Measurements from ENCODE around the gene CCHCR1.
A peak's percentile ranks its signal among the peaks of the same experiment; 100 is the strongest.
"Not testable (repeated sequence)": the region's sequence is repeated elsewhere in the genome, so short reads cannot be mapped to it uniquely, and the experiment has no call there.

CCHCR1 gene, protein sequence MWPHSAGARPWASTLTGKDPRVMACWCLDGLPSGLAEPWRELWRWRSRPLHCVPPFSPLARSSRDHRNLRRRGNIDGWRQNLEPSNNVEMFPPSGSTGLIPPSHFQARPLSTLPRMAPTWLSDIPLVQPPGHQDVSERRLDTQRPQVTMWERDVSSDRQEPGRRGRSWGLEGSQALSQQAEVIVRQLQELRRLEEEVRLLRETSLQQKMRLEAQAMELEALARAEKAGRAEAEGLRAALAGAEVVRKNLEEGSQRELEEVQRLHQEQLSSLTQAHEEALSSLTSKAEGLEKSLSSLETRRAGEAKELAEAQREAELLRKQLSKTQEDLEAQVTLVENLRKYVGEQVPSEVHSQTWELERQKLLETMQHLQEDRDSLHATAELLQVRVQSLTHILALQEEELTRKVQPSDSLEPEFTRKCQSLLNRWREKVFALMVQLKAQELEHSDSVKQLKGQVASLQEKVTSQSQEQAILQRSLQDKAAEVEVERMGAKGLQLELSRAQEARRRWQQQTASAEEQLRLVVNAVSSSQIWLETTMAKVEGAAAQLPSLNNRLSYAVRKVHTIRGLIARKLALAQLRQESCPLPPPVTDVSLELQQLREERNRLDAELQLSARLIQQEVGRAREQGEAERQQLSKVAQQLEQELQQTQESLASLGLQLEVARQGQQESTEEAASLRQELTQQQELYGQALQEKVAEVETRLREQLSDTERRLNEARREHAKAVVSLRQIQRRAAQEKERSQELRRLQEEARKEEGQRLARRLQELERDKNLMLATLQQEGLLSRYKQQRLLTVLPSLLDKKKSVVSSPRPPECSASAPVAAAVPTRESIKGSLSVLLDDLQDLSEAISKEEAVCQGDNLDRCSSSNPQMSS

DNA sequence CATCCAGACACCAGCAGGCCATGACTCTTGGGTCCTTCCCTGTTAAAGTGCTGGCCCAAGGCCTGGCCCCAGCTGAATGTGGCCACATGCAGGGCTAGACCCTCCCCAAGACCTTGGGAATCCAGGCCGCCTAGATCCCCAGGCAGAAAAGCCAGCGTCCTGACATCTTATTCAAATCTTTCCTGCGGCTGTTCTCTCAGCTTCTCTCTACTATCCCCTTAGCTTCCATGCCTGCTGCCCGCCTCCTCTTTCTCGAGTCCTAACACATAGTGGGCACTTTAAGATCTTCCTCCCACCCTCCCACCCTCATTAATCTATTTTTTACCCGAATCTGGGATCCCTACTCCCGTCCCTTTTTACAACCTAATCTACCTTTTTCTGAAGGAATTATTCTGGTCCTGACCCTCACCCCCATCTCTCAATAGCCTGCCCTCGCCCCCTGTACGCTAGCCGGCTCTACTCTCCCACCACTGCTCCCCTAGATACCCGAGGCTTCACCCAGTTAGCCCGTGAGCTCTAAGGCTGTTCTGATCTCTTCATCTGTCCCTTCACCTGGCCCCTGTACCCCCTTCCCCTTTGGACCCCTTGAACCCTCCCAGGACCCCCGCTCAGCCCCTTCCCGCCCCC lies at the start of gene CCHCR1:
Gene CCHCR1, minus strand, starts transcription at position 290 of the 627 bp plus-strand sequence. Its CDS starts 202 bp downstream, at position 88.
- no peak for DNase-seq

DNA sequence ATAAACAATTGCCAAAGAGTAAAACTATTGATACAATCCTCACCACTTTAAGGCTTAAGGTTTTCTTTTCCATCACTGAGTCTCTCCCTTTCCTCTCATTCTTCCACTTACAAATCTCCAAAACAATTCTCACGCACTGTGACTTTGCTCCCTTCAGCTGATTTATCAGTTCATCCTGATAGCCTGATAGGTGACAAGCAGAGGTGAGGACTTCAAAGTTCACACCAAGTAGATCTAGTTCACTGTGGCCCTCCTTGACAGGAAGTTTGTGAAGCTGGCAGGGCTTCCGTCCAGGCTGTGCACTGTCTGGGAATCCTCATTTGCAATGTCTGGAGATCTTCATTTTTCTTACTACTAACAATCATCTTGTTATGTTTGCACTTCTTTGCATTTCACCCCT lies 48.0 kb upstream of the CCHCR1 start:
- DNase-seq, result no peak

DNA sequence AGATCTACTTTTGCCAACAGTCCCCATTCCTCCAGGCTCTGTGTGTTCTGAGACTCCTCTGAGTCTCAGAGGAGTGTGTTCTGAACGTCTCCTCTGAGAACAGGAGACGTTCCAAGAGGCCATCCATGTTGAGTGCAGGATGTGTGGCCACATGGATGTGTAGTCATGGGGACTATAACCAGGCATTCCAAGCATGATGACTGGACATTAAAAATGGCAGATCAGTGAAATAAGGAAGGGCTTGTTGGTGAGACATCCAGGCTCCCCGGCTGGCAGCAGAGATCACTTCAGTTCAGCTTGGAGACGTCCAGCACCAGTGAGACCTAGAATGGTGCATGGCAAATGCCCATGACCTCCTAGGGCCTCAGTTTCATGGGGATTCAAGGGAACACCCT lies 47.1 kb upstream of the CCHCR1 start:
- peak; percentile 14 for DNase-seq

DNA sequence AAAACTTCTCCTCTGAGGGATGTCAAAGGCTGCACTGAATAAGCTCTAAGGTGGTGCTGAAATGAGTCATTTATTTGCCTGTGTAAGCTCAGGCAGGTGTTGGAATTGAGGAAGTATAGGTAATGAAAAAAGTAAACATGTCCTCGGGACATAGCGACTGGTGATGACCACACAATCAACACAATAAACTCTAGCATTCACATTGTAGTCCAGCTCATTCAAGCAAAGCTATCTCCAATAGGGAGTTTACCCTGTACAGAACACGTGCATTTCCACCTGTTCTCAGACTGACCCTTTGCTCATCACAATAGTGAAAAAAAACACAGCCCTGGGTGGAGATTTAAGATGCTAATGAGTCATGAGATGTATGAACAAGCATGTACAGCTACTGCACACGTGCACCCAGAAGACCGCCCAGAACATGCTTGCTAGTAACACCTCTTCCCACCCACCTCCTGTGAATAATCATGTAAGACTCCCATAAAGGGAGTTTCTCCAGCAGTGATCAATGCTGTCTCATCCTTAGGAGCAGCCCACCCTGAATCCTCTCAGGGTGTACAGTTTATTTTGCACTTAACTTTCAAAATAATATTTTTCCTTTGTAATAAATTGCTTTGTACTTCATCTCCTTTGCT lies 45.9 kb upstream of the CCHCR1 start:
- peak; percentile 72 for DNase-seq

DNA sequence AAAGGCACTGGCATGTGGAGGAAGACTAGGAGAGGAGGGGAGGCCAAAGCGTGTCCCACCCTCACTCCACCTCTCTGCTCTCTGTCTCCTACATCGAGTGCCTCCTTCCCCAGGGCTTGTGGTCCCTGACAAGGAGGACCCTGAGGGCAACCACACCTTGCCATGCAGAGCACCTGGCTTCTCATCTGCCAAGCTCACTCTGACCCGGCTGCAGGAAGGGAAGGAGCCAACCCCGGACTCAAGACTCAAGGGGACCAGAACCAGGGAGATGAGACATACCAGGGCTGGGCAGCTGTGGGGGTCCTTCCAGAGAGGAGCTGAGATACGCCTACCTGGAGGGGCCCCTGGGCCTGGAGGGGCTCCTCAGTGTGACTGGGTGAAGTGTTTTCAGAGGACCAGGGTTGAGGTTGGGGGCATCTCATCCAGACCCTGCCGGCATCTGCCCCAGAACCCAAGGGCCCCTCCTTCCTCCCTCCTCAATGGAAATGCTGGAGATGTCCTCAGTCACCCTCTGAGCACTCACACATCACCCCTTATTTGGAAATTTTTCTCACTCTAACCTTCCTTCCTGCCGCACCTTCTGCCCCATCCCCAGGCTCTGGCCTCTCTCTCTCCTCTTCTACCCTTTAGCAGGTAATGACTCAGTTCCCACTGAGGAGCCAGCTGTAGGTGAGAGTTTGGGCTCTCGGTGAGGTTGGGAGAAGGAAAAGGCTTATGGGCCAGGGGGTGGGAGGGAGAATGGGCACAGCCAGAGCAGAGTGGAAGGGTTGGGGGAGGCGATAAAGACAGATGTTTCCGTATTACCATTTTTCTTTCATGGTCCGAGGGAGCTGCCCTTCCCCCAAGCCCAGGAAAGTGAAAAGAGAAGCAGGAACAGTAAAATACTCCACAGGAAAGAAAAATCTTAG lies 44.9 kb upstream of the CCHCR1 start:
- no peak for DNase-seq

DNA sequence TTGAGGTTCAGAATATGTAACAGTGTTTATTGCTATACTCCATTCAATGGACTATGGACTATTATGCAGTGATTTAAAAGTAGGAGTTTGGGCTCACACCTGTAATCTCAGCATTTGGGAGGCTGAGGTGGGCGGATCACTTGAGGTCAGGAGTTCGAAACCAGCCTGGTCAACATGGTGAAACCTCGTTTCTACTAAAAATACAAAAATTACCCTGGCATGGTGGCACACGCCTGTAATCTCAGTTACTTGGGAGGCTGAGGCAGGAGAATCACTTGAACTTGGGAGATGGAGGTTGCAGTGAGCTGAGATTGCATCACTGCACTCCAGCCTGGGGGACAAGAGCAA lies 41.5 kb upstream of the CCHCR1 start:
- not testable (repeated sequence) for DNase-seq

DNA sequence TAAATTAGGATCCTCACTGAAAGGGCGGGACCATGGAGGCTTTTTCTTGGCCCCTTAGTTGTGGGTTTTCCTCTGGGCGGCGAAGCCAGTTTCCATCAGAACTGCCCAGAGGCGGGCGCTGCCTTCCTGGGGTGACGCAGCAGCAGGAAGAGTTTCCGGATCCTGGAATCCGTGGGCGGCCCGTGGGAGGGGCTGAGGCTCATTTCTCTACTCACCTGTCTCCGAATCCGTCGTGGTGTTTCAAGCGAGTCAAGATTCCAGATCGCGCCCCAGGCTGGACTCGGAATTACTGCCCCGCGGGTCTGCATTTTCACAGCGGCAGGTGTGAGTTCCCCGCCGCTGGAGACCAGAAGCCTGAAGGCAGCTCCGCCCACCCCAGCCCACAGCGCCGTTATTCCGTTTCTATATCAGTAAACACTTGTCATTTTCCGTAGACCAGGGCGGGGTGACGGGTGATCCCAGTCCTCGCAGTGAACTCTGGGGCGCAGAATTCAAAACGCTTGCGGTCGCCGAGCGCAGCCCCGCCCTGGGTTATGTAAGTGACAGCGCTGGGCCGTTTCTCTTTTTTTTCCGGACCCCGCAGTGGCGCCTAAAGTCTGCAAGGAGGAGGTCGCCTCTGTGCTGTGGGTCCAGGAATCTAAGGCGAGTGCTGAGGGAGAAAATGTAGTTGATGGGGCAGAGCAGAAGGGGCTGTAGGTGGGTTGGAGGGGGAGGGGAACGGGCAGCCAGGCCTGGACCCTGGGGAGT lies 40.1 kb upstream of the CCHCR1 start:
- DNase-seq, result peak; percentile 79

DNA sequence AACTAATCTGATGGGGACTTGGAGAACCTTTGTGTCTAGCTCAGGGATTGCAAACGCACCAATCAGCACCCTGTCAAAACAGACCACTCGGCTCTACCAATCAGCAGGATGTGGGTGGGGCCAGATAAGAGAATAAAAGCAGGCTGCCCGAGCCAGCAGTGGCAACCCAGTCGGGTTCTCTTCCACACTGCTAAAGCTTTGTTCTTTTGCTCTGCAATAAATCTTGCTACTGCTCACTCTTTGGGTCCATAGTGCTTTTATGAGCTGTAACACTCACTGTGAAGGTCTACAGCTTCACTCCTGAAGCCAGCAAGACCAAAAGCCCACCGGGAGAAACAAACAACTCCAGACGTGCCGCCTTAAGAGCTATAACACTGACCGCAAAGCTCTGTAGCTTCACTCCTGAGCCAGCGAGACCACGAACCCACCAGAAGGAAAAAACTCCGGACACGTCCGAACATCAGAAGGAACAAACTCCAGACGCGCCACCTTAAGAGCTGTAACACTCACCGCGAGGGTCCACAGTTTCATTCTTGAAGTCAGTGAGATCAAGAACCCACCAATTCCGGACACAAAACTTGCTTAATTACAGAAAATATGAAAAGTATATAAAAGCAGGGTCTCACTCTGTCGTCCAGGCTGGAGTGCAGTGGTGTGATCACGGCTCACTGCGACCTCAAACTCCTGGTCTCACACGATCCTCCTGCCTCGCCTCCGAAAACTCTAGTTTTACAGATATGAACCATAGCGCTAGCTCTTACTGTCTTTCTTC lies 38.8 kb upstream of the CCHCR1 start:
- not testable (repeated sequence) for DNase-seq

DNA sequence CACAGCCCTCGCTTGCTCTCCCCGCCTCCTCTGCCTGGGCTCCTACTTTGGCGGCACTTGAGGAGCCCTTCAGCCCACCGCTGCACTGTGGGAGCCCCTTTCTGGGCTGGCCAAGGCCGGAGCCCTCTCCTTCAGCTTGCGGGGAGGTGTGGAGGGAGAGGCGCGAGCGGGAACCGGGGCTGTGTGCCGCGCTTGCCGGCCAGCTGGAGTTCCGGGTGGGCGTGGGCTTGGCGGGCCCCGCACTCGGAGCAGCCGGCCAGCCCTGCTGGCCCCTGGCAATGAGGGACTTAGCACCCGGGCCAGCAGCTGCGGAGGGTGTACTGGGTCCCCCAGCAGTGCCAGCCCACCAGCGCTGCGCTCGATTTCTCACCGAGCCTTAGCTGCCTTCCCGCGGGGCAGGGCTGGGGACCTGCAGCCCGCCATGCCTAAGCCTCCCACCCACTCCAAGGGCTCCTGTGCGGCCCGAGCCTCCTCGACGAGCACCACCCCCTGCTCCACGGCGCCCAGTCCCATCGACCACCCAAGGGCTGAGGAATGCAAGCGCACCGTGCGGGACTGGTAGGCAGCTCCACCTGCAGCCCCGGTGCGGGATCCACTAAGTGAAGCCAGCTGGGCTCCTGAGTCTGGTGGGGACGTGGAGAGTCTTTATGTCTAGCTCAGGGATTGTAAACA lies 37.8 kb upstream of the CCHCR1 start:
- not testable (repeated sequence) for DNase-seq

DNA sequence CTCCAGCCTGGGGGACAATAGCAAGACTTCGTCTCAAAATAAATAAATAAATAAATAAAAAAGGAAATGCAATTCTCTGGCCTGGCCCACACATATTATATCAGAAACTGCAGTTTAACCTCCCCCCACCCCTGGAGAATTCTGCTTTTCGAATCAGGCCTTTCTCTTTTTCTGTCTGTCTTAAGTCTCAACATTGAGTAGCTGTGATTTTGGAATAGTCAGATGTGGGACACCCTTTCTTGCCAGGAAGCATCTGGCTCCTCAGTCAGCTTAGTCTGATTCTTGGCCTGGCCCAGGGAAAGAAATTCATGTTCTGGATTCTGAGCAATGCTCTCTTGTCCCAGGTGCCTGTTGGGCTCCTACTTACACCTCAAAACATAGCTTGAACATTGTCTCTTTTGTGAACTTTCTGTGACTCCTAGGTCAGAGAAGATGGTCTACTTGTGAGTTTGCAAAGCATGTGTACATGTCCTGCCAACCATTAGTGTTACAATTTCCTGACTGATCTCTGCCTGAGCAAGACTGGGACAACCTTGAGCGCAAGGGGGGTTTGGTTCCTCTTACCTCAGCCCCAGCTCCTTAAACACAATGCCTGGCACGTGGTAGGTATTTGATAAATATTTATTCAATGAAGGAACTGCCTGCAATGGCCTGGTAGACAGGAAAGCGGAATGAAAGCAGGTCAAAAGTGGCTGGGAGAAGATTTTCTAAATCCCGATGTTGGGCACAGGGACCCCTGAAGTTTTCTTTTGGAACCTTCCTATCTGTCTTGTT lies 36.6 kb upstream of the CCHCR1 start:
- no peak for DNase-seq

DNA sequence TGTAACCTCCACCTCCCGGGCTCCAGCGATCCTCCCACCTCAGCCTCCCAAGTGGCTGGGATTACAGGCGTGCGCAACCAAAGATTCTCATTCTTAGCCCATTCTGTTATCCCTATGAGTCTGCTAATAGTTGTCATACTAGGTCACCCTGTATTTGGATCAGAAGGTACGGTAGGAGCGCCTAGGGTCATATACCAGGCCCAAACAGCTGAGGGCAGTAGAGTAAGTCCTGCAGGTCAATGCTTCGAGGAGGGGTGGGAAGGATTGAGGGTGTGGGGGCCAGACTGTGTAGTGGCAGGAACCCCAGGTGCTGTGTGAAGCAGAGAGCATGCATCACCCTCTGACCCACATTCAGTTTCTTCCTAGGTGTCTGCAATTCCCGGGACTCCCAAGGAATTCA lies 35.6 kb upstream of the CCHCR1 start:
- DNase-seq, result no peak

DNA sequence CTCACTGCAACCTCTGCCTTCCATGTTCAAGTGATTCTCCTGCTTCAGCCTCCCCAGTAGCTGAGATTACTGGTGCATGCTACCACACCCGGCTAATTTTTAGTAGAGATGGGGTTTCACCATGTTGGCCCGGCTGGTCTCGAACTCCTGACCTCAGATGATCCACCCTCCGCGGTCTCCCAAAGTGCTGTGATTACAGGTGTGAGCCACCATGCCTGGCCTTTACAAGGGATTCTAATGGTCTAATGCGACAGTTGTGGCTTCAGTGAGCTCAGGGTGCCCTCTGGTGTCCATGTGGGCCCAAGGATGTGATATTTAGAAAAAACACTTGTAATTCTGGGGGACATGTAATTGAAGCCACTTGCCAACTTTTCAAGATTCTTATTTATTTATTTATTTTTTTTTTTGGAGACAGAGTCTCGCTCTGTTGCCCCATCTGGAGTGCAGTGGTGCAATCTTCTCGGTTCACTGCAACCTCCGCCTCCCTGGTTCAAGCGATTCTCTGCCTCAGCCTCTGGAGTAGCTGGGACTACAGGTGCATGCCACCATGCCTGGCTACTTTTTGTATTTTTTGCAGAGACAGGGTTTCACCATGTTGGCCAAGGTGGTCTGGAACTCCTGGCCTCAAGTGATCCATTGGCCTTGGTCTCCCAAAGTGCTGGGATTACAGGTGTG lies 35.0 kb upstream of the CCHCR1 start:
- peak; percentile 69 for DNase-seq

DNA sequence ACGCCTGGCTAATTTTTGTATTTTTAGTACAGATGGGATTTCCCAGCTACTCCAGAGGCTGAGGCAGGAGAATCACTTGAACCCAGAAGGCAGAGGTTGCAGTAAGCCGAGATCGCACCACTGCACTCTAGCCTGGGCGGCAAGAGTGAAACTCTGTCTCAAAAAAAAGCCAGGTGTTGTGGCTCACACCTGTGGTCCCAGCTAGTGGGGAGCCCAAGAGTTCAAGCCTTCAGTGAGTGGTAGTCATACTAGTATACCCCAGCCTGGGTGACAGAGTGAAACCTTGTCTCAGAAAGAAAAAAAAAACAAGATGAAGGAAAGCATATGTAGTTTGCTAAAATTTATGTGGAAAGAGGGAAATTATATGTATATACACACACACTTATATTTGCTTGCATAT lies 32.9 kb upstream of the CCHCR1 start:
- DNase-seq, result no peak

DNA sequence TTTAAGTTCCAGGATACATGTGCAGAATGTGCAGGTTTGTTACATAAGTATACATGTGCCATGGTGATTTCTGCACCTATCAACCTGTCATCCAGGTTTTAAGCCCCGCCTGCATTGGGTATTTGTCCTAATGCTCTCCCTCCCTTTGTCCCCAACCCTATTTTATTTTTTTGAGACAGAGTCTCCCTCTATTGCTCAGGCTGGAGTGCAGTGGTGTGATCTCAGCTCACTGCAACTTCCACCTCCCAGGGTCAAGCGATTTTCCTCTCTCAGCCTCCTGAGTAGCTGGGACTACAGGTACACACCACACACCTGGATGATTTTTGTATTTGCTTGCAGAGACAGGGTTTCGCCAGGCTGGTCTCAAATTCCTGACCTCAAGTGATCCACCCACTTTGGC lies 31.6 kb upstream of the CCHCR1 start:
- DNase-seq, result not testable (repeated sequence)

DNA sequence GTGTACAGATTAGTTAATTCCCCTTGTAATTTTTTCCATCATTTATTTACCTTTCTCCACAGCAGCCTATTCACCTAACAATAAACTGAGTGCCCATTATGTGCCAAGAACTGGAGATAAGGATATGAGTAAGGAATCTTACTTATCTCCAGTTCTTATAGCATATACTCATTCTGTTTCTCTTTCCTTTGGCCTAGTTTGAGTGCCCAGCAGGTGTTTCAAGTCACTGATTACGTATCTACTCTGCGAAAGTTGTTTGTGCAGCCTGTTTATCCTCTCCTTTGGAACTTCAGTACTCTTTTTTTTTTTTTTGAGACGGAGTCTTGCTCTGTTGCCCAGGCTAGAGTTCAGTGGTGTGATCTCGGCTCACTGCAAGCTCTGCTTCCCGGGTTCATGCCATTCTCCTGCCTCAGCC lies 30.2 kb upstream of the CCHCR1 start:
- DNase-seq, result no peak

DNA sequence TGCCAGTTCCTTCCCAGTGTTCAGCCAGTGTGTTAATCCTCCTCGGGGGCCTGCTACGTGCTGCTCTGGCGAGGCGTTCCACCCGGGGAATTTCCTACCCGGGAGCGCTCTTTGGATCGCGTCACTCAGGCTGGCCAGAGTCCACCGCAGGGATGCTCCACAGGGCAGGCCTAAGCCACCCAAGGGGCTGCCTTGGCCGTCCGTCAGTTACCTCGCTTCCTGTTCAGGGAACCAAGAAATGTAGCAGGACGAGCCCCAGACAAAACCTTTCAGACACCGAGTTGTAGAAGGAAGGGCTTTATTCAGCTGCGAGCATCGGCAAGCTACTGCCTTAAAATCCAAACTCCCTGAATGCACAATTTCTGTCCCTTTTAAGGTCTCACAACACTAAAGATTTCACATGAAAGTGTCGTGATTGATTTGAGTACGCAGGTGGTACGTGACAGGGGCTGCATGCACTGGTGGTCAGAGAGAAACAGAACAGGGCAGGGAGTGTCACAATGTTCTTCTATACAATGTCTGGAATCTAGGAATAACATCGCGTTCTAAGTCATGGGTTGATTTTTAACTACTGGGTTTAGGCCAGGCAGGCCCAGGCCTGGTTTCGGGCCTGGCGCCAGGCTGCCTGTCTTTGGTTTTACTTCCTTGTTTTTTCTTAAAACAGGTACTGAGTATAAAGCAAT lies 28.6 kb upstream of the CCHCR1 start:
- DNase-seq, result no peak

DNA sequence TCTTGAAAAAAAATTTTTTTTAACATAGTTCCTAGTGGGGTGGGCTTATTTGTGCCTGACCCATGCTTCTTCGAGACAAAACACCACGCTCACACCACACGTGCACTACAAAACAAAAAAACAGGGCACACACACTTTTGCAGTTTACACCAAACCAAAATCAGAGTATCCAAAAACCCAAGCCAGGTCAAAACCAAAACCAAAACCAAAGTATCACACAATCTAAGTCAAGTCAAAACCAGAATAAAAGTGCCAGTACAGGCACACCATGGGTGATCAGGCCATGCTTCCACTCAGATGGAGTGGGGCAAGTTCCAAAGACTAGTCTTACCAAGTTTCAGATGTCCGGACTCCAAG lies 28.1 kb upstream of the CCHCR1 start:
- DNase-seq, result not testable (repeated sequence)

DNA sequence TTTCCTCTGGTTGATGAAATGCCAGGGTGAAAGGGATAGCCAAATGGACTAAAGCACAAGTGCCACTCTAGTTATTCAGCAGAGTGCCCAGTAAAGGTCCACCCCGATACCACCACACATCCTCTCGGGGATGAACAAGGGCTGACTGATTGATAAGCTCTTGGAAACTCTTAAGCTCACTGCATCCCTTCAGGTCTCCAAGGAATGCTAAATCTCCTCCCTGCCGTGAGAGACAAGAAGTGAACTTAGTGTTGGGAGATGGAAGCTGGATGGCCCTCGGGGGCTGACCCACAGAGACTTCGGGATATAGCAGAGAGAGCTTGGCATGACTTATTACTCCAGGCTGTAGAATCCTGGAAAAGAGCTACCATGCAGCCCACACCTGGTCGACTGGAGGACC lies 26.3 kb upstream of the CCHCR1 start:
- not testable (repeated sequence) for DNase-seq

Measured in fibroblast of skin of right biceps (primary cell).